GM18909 (cell line): ENCODE data around the gene ITCH.
"Not testable (repeated sequence)": the region's sequence is repeated elsewhere in the genome, so short reads cannot be mapped to it uniquely, and the experiment has no call there.

ENCODE experiments used
- ATAC-seq: cut with Tn5 transposase; IDR thresholded peaks from one replicate; pipeline ENCODE4 v1.9.1; 2021; ENCODE audit warnings: mild to moderate bottlenecking; ENCODE audit not compliant: unreplicated experiment, poor library complexity

Gene ITCH

GRCh38 chr20:34407962-34408474 lies 44.9 kb downstream of the ITCH start:
- ATAC-seq, result no peak

GRCh38 chr20:34410336-34410735 lies 47.3 kb downstream of the ITCH start:
- no peak for ATAC-seq

- no peak for ATAC-seq
These were observed 49.4 kb downstream of the ITCH start for GRCh38 chr20:34412453-34412852.

GRCh38 chr20:34414525-34414924 lies 51.5 kb downstream of the ITCH start:
- not testable (repeated sequence) for ATAC-seq

GRCh38 chr20:34415079-34415478 lies 52.0 kb downstream of the ITCH start:
- ATAC-seq, result no peak

GRCh38 chr20:34420146-34420545 lies 57.1 kb downstream of the ITCH start:
- ATAC-seq, result no peak

- ATAC-seq, result no peak
These were observed 57.9 kb downstream of the ITCH start for GRCh38 chr20:34420975-34421374.

GRCh38 chr20:34421766-34422466 lies 58.8 kb downstream of the ITCH start:
- no peak for ATAC-seq

GRCh38 chr20:34425032-34425690 lies 62.1 kb downstream of the ITCH start:
- not testable (repeated sequence) for ATAC-seq

GRCh38 chr20:34426026-34426425 lies 63.0 kb downstream of the ITCH start:
- ATAC-seq, result no peak

- no peak for ATAC-seq
These were observed 64.3 kb downstream of the ITCH start for GRCh38 chr20:34427331-34427730.

GRCh38 chr20:34427784-34428183 lies 64.7 kb downstream of the ITCH start:
- no peak for ATAC-seq

GRCh38 chr20:34431168-34431567 lies 68.1 kb downstream of the ITCH start:
- no peak for ATAC-seq

- not testable (repeated sequence) for ATAC-seq
These were observed 69.6 kb downstream of the ITCH start for GRCh38 chr20:34432663-34433062.

GRCh38 chr20:34433391-34433790 lies 70.3 kb downstream of the ITCH start:
- ATAC-seq, result no peak

GRCh38 chr20:34435589-34435988 lies 72.5 kb downstream of the ITCH start:
- ATAC-seq, result no peak

- no peak for ATAC-seq
These were observed 74.4 kb downstream of the ITCH start for GRCh38 chr20:34437330-34437986.

- ATAC-seq, result no peak
These were observed 76.1 kb downstream of the ITCH start for GRCh38 chr20:34439168-34439567.

- not testable (repeated sequence) for ATAC-seq
These were observed 78.3 kb downstream of the ITCH start for GRCh38 chr20:34441423-34441822.

- no peak for ATAC-seq
These were observed 80.5 kb downstream of the ITCH start for GRCh38 chr20:34443546-34443945.
